WERI-Rb-1 (cell line): Measurements from ENCODE around the gene C1orf232.

Experiments used
- DNase-seq: peaks from one replicate; pipeline ENCODE4 v3.0.0-alpha.2; 2020
- H3K27ac ChIP-seq: fragments of 250-450 bp; sonication (Bioruptor Pico); 2 replicates; pipeline ENCODE4 v1.5.1; 2020; ENCODE audit warnings: mild to moderate bottlenecking, moderate library complexity
- H3K27me3 ChIP-seq: fragments of 250-450 bp; sonication (Bioruptor Pico); 2 replicates; pipeline ENCODE4 v1.5.1; 2021; ENCODE audit warnings: mild to moderate bottlenecking, low read depth, moderate library complexity; ENCODE audit not compliant: insufficient read depth, severe bottlenecking
- H3K36me3 ChIP-seq: fragments of 250-450 bp; sonication (Bioruptor Pico); 2 replicates; pipeline ENCODE4 v1.5.1; 2020; ENCODE audit warnings: mild to moderate bottlenecking, moderate library complexity
- H3K4me3 ChIP-seq: 2 replicates; pipeline ENCODE4 v1.5.1; 2011; ENCODE audit warnings: low read depth, mild to moderate bottlenecking, control low read depth, low read length
- H3K9me3 ChIP-seq: fragments of 250-450 bp; sonication (Bioruptor Pico); 2 replicates; pipeline ENCODE4 v1.5.1; 2021; ENCODE audit warnings: mild to moderate bottlenecking, moderate library complexity; ENCODE audit not compliant: severe bottlenecking
- CTCF ChIP-seq: IDR thresholded peaks from 2 replicates; pipeline ENCODE4 v1.5.1; 2011; ENCODE audit warnings: low read depth, mild to moderate bottlenecking, control low read depth, inconsistent platforms, low read length

Gene C1orf232

GRCh38 chr1:26156285-26157038, 12.3 kb downstream of the C1orf232 start:
- H3K27me3 ChIP-seq = no peaks in the 10 kb centered on the region
- H3K27ac ChIP-seq = no peak overlapping the region
- H3K36me3 ChIP-seq = no peaks in the 10 kb centered on the region
- TF ChIP-seq CTCF = no peak
- no peaks in the 10 kb centered on the region for H3K9me3 ChIP-seq
- DNase-seq = peak; percentile 59
- H3K4me3 ChIP-seq = no peak overlapping the region

- H3K27ac ChIP-seq = no peak overlapping the region
Measured at GRCh38 chr1:26155370-26156284, 13.1 kb downstream of the C1orf232 start.

GRCh38 chr1:26154750-26155149, 14.0 kb downstream of the C1orf232 start:
- Histone ChIP-seq H3K4me3 (no peak overlapping the region), H3K9me3 (no peaks in the 10 kb centered on the region)
- no peak for DNase-seq

More at GRCh38 chr1:26155370-26156284, 13.1 kb downstream of the C1orf232 start:
- Histone ChIP-seq H3K27me3 (no peaks in the 10 kb centered on the region), H3K36me3 (no peaks in the 10 kb centered on the region), H3K9me3 (no peaks in the 10 kb centered on the region), H3K4me3 (no peak overlapping the region)
- no peak for TF ChIP-seq CTCF
- no peak for DNase-seq

GRCh38 chr1:26153966-26154532, 14.7 kb downstream of the C1orf232 start:
- no peak overlapping the region for H3K27ac ChIP-seq
- H3K9me3 ChIP-seq = no peaks in the 10 kb centered on the region
- no peak for TF ChIP-seq CTCF
- H3K27me3 ChIP-seq = no peaks in the 10 kb centered on the region
- no peak for DNase-seq
- no peak overlapping the region for H3K4me3 ChIP-seq
- no peaks in the 10 kb centered on the region for H3K36me3 ChIP-seq

More at GRCh38 chr1:26154750-26155149, 14.0 kb downstream of the C1orf232 start:
- Histone ChIP-seq H3K27ac (no peak overlapping the region), H3K27me3 (no peaks in the 10 kb centered on the region), H3K36me3 (no peaks in the 10 kb centered on the region)
- TF ChIP-seq CTCF = no peak

GRCh38 chr1:26148887-26149286, 19.9 kb downstream of the C1orf232 start:
- H3K27me3 ChIP-seq = no peaks in the 10 kb centered on the region
- no peak for DNase-seq
- no peak for TF ChIP-seq CTCF
- H3K27ac ChIP-seq = no peak overlapping the region
- H3K4me3 ChIP-seq = no peak overlapping the region
- no peaks in the 10 kb centered on the region for H3K9me3 ChIP-seq
- H3K36me3 ChIP-seq = no peaks in the 10 kb centered on the region
